ENCODE results near the gene GCSAM. TPM values are rescaled to one million over a fixed set of nuclear protein-coding genes. Genes with fewer than 3 reads are reported as not detected.
A peak's percentile ranks its signal among the peaks of the same experiment; 100 is the strongest.

The GCSAM gene
- total RNA-seq, 1 donor from 2014 or later, result not detected

GRCh38 chr3:112089956-112090886, 42.8 kb downstream of the GCSAM start:
- Mint-ChIP-seq H3K9me3 (ENCODE audit: unreplicated experiment) (peaks cover under 1% of the 10 kb centered on the region), H3K27ac (ENCODE audit: unreplicated experiment) (no peak overlapping the region), H3K4me3 (ENCODE audit: unreplicated experiment) (no peak overlapping the region), H3K27me3 (ENCODE audit: unreplicated experiment) (peaks cover under 1% of the 10 kb centered on the region), H3K4me1 (ENCODE audit: unreplicated experiment) (peaks cover 28% of the 10 kb centered on the region), H3K36me3 (ENCODE audit: unreplicated experiment) (peaks cover 2% of the 10 kb centered on the region)
- DNase-seq (ENCODE audit: extremely low spot score, unreplicated experiment), result no peak
- TF ChIP-seq CTCF (IDR thresholded peaks at IDR 0.05), result no peak

- H3K36me3 Mint-ChIP-seq (ENCODE audit: unreplicated experiment), result peaks cover 2% of the 10 kb centered on the region
- peaks cover 28% of the 10 kb centered on the region for H3K4me1 Mint-ChIP-seq (ENCODE audit: unreplicated experiment)
- H3K27ac Mint-ChIP-seq (ENCODE audit: unreplicated experiment), result no peak overlapping the region
- H3K9me3 Mint-ChIP-seq (ENCODE audit: unreplicated experiment), result no peaks in the 10 kb centered on the region
- TF ChIP-seq CTCF (IDR thresholded peaks at IDR 0.05), result no peak
- H3K27me3 Mint-ChIP-seq (ENCODE audit: unreplicated experiment), result peaks cover 5% of the 10 kb centered on the region
- DNase-seq (ENCODE audit: extremely low spot score, unreplicated experiment), result no peak
- H3K4me3 Mint-ChIP-seq (ENCODE audit: unreplicated experiment), result no peak overlapping the region
Measured at GRCh38 chr3:112088944-112089343, 44.1 kb downstream of the GCSAM start.

GRCh38 chr3:112087746-112088145, 45.3 kb downstream of the GCSAM start:
- Mint-ChIP-seq H3K27ac (ENCODE audit: unreplicated experiment) (peak overlapping the region; percentile 18), H3K4me1 (ENCODE audit: unreplicated experiment) (peaks cover 20% of the 10 kb centered on the region), H3K4me3 (ENCODE audit: unreplicated experiment) (no peak overlapping the region), H3K36me3 (ENCODE audit: unreplicated experiment) (no peaks in the 10 kb centered on the region), H3K27me3 (ENCODE audit: unreplicated experiment) (peaks cover 6% of the 10 kb centered on the region), H3K9me3 (ENCODE audit: unreplicated experiment) (no peaks in the 10 kb centered on the region)
- DNase-seq (ENCODE audit: extremely low spot score, unreplicated experiment), result no peak
- no peak for TF ChIP-seq CTCF (IDR thresholded peaks at IDR 0.05)

- no peak for TF ChIP-seq CTCF (IDR thresholded peaks at IDR 0.05)
- peak overlapping the region; percentile 52 for H3K27ac Mint-ChIP-seq (ENCODE audit: unreplicated experiment)
- peaks cover 6% of the 10 kb centered on the region for H3K27me3 Mint-ChIP-seq (ENCODE audit: unreplicated experiment)
- H3K9me3 Mint-ChIP-seq (ENCODE audit: unreplicated experiment), result no peaks in the 10 kb centered on the region
- no peak for DNase-seq (ENCODE audit: extremely low spot score, unreplicated experiment)
- peak overlapping the region; percentile 81 for H3K4me3 Mint-ChIP-seq (ENCODE audit: unreplicated experiment)
- peaks cover 14% of the 10 kb centered on the region for H3K4me1 Mint-ChIP-seq (ENCODE audit: unreplicated experiment)
- no peaks in the 10 kb centered on the region for H3K36me3 Mint-ChIP-seq (ENCODE audit: unreplicated experiment)
Measured at GRCh38 chr3:112086875-112087524, 46.0 kb downstream of the GCSAM start.
